ENCODE results near the gene MIR17HG.
"Not testable (repeated sequence)": the region's sequence is repeated elsewhere in the genome, so short reads cannot be mapped to it uniquely, and the experiment has no call there.

Gene MIR17HG

GRCh38 chr13:91347202-91347995 is at the start of gene MIR17HG:
TSS of gene MIR17HG (plus strand) at chr13:91347687.
- peak; percentile 94 for DNase-seq

GRCh38 chr13:91298060-91298459 is 49.4 kb upstream of the MIR17HG start:
- no peak for DNase-seq

GRCh38 chr13:91302111-91302510 is 45.4 kb upstream of the MIR17HG start:
- no peak for DNase-seq

- DNase-seq = no peak
Observed at GRCh38 chr13:91303031-91303430, 44.5 kb upstream of the MIR17HG start.

- DNase-seq = no peak
Observed at GRCh38 chr13:91304741-91305140, 42.7 kb upstream of the MIR17HG start.

GRCh38 chr13:91305652-91306051 is 41.8 kb upstream of the MIR17HG start:
- no peak for DNase-seq

- no peak for DNase-seq
Observed at GRCh38 chr13:91307887-91308286, 39.6 kb upstream of the MIR17HG start.

- DNase-seq = no peak
Observed at GRCh38 chr13:91308299-91308698, 39.2 kb upstream of the MIR17HG start.

GRCh38 chr13:91311491-91311890 is 36.0 kb upstream of the MIR17HG start:
- DNase-seq = no peak

GRCh38 chr13:91312324-91312723 is 35.2 kb upstream of the MIR17HG start:
- DNase-seq = no peak

GRCh38 chr13:91313103-91313502 is 34.4 kb upstream of the MIR17HG start:
- DNase-seq = peak; percentile 35

GRCh38 chr13:91313581-91313980 is 33.9 kb upstream of the MIR17HG start:
- no peak for DNase-seq

GRCh38 chr13:91314888-91315287 is 32.6 kb upstream of the MIR17HG start:
- DNase-seq = no peak

GRCh38 chr13:91318886-91319285 is 28.6 kb upstream of the MIR17HG start:
- no peak for DNase-seq

- DNase-seq = no peak
Observed at GRCh38 chr13:91319996-91320395, 27.5 kb upstream of the MIR17HG start.

- not testable (repeated sequence) for DNase-seq
Observed at GRCh38 chr13:91320990-91321389, 26.5 kb upstream of the MIR17HG start.

- no peak for DNase-seq
Observed at GRCh38 chr13:91323349-91323748, 24.1 kb upstream of the MIR17HG start.

GRCh38 chr13:91326146-91326545 is 21.3 kb upstream of the MIR17HG start:
- no peak for DNase-seq

- no peak for DNase-seq
Observed at GRCh38 chr13:91328726-91329125, 18.8 kb upstream of the MIR17HG start.

GRCh38 chr13:91329733-91330132 is 17.8 kb upstream of the MIR17HG start:
- DNase-seq = no peak

- no peak for DNase-seq
Observed at GRCh38 chr13:91331047-91331915, 16.2 kb upstream of the MIR17HG start.

GRCh38 chr13:91346062-91346461 is 1.4 kb upstream of the MIR17HG start:
- DNase-seq = no peak

GRCh38 chr13:91346850-91347201 is 661 bp upstream of the MIR17HG start:
- DNase-seq = peak; percentile 76
